ENCODE results near the gene SPATA19. TPM values are rescaled to one million over a fixed set of nuclear protein-coding genes. Genes with fewer than 3 reads are reported as not detected.

SPATA19 gene
- polyA plus RNA-seq, 12 donors, result not detected

DNA sequence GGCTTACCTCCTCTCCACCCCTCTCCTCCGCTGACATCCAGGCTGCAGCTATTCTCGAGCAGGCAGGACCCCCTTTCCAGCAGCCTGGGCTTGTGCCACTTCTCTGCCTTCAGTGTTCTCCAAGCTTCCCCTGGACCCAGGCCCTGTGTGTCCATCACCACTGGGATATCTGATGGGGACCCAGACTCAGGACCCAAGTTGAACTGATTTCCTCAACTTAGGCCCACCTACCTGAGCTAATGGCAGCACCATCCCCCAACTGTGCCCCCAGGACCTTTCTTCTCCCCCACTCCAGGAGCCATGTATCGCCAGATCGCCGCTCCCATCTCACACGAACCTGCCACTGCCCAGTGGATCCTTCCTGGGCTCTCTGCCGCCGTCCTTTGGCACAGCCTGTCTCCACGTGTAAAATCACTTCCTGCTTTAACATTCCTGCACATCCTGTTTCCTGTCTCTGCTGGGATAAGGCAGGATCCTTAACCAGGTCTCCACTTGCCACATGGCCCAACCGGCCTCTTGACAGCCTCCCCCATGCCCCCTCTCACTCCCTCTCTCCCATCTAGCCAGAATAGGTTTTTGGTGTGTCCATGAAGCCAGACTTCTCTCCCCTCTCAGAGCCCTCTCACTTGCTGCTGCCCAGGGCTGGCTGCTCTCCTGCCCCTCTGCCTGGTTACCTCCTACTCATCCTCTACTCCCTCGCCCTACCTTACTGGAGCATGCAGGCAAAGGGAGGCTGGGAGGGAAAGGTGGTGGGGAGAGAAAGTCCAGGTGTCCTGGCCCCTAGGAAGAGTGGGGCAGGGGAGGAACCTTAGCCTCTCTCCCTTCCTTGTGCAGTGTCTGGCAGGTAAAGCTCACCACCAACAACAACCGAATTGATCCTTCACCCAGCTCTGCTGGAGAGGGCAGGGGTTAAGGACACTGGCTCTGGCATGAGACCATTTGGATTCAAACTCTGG is 9.4 kb downstream of the SPATA19 start:
- DNase-seq, result no peak

GRCh38 chr11:133834682-133835592 is 10.4 kb downstream of the SPATA19 start:
- DNase-seq, result peak; percentile 78

DNA sequence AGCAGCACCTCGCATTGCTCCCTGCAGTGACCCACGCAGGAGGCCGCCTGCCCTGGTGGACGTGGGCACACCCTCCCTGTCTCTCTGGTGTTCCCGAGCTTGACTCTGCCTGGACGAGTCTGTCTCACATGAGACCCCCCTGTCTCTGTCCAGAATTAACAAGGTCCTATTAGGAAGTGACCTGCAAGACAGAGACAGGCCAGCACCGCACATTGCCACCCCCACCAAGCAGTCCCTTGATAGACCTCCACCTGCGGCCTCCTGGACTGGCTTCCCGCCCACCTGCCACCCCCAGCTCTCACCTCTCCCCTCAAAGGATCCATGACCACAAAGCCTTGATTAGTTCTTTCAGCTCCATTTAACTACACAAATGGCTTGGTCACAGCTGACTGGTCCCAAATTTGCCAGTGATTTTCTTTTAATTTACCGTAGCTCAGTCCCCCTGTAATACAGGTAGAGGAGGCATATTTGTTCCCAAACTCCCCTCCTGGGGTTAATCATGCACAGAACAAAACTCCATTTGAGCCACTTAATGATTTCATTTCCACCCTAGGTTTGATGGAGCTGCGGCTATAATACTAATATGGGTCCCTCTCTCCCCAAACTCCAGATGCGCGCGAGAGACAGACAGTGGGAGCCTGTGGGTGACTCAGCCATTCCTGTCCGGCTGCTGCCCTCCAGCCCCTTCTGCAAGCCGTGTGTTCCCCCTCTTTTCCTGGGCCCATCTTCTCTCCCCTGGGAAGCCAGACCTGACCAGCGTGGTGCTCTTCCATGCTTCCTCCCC is 11.2 kb downstream of the SPATA19 start:
- no peak for DNase-seq

GRCh38 chr11:133832991-133833897 is 12.1 kb downstream of the SPATA19 start:
- DNase-seq, result peak; percentile 66

- no peak for DNase-seq
These were observed 13.0 kb downstream of the SPATA19 start for GRCh38 chr11:133832096-133832990.

DNA sequence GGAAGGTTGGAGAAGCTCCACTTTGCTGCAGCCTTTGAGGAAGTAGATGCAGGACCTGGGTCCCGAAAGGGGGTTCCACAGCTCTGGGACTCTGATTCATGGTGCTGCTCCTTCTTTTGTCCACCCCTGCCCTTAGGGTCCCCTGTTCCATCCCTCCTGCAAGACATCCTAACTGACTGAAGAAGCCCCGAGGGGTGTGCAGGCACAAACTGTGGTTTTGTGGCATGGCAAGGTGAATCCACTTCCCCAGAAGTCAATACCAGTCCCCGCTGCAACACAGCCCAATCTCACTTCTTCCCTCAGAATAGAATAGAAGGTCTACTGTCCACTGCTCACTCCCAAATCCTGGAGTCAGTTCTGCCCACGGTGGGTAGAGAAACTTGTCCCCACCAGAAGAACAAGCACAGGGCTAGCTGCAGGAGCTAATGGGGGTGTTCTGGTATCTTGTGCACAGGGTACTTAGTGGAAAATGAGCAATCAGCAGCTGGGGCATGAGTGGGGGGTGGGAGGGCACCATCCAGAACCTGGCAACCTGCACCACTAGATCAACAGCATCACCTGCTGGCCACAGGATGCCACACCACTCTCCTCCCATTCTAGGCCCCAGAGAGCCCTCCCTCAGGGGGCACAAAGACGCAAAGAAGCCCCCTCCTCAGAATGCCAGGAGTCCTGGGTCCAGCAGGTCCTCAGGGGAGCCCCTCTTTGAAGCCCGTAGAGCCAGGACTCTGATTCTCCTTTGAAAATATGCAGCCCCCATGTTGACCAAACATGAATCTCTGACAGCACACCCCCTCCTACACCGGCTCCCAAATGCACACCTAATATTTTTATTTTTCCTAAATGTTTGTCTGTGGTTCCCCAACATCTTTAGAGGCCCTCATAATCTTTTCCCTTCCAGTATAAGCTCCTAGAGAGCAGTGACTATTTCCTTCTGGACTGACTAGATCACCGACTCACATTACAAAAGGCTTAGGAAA is 14.1 kb downstream of the SPATA19 start:
- DNase-seq, result no peak

GRCh38 chr11:133829566-133829965 is 15.7 kb downstream of the SPATA19 start:
- no peak for DNase-seq

DNA sequence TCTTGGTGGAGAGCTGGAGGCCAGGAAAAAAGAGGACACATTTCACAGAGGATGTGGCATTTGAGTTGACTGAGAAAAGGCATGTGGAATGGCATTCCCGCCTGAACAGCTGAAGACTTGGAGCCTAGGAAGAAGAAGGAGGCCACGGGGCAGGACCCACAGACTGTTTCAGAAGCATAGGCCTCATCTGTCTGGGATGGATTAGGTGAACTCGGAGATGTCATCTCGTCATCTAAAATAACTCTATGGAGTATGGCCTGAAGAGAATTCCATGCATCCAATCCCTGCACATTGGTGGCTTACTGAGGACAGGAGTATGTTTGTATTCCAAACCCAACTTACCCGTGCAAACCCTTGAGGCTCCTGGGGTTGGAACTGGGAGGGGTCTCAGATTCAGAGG is 16.4 kb downstream of the SPATA19 start:
- DNase-seq, result no peak

- DNase-seq, result no peak
These were observed 17.8 kb downstream of the SPATA19 start for GRCh38 chr11:133827556-133827955.

DNA sequence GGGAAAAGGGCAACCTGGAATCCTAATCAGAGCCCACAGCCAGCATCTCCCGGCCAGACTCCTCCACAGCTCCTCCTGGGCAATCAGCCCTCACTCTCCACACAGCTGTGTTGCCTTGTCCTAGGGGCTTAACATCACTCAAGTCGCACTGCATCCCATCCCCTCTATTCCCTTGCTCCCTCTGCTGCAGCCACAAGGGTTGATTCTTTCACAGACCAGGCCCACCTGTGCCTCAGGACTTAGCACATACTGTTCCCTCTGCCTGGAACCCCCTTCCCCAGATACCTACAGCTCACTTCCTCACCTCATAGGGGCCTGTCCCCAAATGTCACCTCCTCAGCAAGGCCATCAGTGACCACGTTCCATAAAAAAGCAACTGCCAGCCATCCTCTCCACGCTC is 18.4 kb downstream of the SPATA19 start:
- DNase-seq, result no peak

- no peak for DNase-seq
These were observed 19.6 kb downstream of the SPATA19 start for GRCh38 chr11:133825666-133826065.

GRCh38 chr11:133825156-133825555 is 20.2 kb downstream of the SPATA19 start:
- DNase-seq, result no peak

DNA sequence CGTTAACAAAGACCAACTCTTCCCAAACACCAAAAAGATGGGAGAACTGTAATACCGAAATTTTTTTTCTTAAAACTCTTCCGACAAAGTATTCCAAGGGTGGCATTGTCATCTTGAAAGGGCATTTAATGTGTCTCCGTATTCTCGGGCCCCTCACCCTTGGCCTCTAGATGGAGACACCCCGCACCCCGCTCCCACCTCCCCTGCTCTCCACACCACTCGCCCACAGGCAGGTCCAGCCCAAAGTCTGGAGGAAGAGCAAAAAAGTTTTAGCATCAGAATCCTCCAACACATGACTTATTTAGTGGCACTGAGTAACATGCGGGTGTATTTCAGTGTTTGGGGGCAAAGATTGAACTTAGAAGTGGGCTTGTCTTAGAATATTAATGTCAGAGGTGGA is 20.7 kb downstream of the SPATA19 start:
- DNase-seq, result no peak

DNA sequence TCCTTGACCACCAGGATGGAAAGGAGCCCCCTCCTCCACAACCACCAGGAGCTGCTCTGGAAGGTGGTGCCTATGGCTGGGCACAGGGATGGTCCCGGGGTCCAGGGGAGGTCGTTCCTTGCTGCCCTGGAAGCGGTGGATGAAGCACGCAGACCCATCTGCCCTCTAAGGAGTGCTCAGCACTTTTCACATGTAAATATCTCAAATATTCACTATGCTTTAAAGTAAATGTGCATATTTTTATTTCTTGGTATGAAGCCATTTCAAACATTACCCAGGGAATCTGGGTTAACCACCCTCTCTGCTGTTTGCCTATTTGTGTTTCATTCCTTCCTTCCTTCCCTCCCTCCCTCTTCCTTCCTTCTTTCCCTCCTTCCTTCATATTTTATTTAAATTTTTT is 21.7 kb downstream of the SPATA19 start:
- no peak for DNase-seq

DNA sequence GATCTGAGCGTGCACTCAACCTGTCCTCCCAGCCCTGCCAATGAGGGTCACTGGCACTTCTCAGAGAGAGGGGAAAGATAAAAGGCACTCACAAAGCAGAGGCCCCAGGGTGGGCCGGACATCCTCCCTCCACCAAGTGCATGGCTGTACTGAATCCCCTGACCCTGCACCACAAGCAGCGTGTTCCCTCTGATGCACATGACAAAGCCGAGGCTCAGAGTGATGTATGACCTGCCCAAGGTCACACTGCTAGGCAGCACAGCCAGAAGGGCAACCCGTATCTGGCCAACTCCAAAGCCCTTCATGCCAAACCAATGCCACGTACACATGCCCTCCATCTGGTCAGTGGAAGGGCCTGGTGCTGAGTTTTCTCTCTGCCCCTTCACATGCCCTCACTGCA is 22.1 kb downstream of the SPATA19 start:
- no peak for DNase-seq

- DNase-seq, result peak; percentile 55
These were observed 23.5 kb downstream of the SPATA19 start for GRCh38 chr11:133821776-133822175.

DNA sequence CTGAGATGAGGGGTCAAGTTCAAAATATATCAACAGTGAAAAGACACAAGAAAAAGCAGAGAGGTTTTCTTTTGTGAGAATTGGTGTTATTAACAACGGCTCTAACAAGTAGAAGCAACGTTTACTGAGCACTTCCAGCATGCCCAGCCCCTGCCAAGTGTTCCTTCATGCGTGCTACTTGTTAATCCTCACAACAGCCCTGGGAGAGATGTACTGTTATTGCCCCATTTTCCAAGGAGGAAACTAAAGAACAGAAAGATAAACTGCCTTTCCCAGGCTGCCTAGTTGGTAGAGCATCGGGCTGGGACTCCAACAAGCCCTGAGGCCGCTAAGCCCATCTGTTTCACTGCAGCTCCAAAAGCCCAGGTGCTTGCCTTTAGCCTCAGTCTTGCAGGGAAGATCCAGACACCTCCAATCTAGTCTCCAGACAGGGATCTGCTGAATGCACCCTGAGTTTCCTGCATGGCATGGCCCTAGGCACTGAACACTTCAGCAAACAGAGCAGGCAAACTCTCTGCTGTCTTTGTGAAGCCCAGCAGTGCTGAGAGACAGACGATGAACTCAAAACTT is 25.5 kb downstream of the SPATA19 start:
- DNase-seq, result no peak

- no peak for DNase-seq
These were observed 26.2 kb downstream of the SPATA19 start for GRCh38 chr11:133819114-133819513.
